ENCODE data around the gene HOXB6.

DNA sequence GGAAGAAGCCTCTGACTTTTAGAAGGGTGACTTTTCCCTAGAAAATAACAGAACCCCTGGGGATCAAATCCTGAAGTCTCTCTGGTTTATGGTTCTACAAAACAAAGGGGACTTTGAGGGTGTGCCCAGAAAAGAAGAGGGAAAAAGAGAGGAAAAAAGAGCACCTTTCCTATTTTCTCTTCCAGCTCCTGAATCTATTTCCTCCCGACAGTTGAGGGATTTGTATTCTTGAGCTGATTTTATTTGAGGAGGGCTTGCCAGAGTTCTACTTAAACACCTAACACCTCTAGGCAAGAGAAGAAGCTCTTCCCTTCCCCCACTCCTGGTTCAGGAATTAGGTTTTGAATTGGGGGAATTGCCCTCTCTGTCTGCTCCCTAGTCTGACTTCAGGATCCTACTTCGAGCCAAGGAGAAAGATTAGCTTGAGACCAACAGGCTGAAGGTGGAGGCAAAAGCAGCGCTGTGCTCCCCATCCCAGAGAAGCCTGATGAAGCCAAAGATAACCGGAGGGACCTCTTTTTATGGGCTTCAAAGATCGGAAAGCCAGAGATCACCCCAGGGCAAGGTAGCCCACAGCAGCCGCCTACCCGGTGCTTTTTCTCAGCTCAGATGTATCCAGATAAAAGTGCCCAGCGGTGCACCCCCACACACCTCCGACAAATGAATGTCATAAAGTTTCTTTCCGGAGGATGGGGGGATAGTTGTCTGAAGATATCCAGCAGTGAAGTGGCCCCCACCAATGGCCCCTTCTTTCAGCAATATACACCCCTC lies 15.5 kb downstream of the HOXB6 start:
- TF ChIP-seq EZH2 (IDR thresholded peaks at IDR 0.05), result peak; percentile 12
- TF ChIP-seq, protein P1, sequence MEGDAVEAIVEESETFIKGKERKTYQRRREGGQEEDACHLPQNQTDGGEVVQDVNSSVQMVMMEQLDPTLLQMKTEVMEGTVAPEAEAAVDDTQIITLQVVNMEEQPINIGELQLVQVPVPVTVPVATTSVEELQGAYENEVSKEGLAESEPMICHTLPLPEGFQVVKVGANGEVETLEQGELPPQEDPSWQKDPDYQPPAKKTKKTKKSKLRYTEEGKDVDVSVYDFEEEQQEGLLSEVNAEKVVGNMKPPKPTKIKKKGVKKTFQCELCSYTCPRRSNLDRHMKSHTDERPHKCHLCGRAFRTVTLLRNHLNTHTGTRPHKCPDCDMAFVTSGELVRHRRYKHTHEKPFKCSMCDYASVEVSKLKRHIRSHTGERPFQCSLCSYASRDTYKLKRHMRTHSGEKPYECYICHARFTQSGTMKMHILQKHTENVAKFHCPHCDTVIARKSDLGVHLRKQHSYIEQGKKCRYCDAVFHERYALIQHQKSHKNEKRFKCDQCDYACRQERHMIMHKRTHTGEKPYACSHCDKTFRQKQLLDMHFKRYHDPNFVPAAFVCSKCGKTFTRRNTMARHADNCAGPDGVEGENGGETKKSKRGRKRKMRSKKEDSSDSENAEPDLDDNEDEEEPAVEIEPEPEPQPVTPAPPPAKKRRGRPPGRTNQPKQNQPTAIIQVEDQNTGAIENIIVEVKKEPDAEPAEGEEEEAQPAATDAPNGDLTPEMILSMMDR (IDR thresholded peaks at IDR 0.05), result no peak
